Fibroblast of mammary gland (primary cell): Measurements from ENCODE around the gene MAP2.

Source experiments
- DNase-seq: peaks from one replicate; pipeline ENCODE4 v3.0.0-alpha.2; 2010; ENCODE audit warnings: low read depth
- H3K4me3 ChIP-seq: 2 replicates; pipeline ENCODE4 v1.5.1; 2011; ENCODE audit warnings: low read depth, mild to moderate bottlenecking, low read length, moderate library complexity; ENCODE audit not compliant: control insufficient read depth
- TF ChIP-seq, protein P1 (sequence below): conservative IDR thresholded peaks from 2 replicates; pipeline ENCODE4 v1.5.1; 2011; ENCODE audit warnings: low read depth, low read length, inconsistent platforms; ENCODE audit not compliant: control insufficient read depth, insufficient read depth

Gene MAP2

GRCh38 chr2:209395652-209396051 is 28.2 kb upstream of the MAP2 start:
- H3K4me3 ChIP-seq: no peak overlapping the region
- TF ChIP-seq, protein P1, sequence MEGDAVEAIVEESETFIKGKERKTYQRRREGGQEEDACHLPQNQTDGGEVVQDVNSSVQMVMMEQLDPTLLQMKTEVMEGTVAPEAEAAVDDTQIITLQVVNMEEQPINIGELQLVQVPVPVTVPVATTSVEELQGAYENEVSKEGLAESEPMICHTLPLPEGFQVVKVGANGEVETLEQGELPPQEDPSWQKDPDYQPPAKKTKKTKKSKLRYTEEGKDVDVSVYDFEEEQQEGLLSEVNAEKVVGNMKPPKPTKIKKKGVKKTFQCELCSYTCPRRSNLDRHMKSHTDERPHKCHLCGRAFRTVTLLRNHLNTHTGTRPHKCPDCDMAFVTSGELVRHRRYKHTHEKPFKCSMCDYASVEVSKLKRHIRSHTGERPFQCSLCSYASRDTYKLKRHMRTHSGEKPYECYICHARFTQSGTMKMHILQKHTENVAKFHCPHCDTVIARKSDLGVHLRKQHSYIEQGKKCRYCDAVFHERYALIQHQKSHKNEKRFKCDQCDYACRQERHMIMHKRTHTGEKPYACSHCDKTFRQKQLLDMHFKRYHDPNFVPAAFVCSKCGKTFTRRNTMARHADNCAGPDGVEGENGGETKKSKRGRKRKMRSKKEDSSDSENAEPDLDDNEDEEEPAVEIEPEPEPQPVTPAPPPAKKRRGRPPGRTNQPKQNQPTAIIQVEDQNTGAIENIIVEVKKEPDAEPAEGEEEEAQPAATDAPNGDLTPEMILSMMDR: no peak

GRCh38 chr2:209398463-209398862 is 25.4 kb upstream of the MAP2 start:
- no peak overlapping the region for H3K4me3 ChIP-seq
- no peak for DNase-seq
- TF ChIP-seq, protein P1: no peak

More at GRCh38 chr2:209395652-209396051, 28.2 kb upstream of the MAP2 start:
- no peak for DNase-seq

DNA sequence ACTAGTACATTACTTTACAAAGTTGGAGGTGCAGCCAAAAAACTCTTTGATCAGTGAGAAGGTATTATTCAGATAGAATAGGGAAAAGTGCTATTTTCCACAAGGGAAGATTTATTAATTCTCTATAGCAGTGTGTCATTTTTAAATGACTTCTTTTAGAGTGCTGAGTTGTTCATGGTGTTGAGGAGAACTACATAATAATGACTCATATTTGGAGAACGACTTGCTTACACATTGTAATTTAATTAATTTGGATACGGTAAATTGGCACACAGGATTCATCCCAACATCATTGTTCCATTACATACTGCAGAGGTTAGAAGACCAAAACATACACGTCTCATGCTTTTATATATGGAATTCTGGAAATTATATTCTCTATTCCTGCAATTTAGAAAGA is 22.1 kb upstream of the MAP2 start:
- TF ChIP-seq, protein P1: no peak
- DNase-seq: no peak
- no peak overlapping the region for H3K4me3 ChIP-seq

DNA sequence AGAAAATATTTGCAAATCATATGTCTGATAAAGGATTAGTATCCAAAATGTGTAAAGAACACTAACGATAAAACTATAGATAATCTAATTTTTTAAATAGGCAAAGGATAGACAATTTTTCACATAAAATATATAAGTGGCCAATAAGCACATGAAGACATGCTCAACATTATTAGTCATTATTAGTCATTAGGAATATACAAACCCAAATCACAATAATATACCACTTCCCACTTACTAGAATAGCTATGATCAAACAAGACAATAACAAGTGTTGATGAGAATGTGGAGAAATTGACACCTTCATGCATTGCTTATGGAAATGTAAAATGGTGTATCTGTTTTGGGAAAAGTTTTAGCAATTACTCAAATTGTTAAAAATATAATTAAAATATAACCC is 12.6 kb upstream of the MAP2 start:
- TF ChIP-seq, protein P1: no peak
- no peak for DNase-seq
- no peak overlapping the region for H3K4me3 ChIP-seq

GRCh38 chr2:209411718-209412117 is 12.1 kb upstream of the MAP2 start:
- no peak for DNase-seq
- no peak overlapping the region for H3K4me3 ChIP-seq
- TF ChIP-seq, protein P1: no peak

- no peak overlapping the region for H3K4me3 ChIP-seq
- TF ChIP-seq, protein P1: no peak
- DNase-seq: no peak
Measured at GRCh38 chr2:209413311-209414014, 10.4 kb upstream of the MAP2 start.
